ENCODE results near the gene PTPN12.

DNA sequence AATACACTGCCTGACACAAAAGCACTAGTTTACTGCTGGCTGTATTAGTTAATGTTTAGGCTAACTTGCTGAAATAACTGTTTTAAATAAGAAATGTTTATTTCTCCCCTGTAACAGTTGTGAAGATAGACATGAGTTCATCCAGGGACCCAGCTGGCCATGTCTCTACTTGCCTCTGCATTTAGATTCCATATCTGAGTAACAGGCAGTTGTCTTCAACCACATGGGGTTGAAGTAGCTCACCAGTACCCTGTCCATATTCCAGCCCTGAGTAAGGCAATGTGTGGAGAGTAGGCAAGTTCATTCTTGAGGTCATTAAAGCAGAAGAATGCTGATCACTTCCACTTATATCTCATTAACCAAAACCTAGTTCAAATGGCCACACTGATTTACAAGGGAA lies 128.1 kb downstream of the PTPN12 start:
- TF ChIP-seq, protein P1, sequence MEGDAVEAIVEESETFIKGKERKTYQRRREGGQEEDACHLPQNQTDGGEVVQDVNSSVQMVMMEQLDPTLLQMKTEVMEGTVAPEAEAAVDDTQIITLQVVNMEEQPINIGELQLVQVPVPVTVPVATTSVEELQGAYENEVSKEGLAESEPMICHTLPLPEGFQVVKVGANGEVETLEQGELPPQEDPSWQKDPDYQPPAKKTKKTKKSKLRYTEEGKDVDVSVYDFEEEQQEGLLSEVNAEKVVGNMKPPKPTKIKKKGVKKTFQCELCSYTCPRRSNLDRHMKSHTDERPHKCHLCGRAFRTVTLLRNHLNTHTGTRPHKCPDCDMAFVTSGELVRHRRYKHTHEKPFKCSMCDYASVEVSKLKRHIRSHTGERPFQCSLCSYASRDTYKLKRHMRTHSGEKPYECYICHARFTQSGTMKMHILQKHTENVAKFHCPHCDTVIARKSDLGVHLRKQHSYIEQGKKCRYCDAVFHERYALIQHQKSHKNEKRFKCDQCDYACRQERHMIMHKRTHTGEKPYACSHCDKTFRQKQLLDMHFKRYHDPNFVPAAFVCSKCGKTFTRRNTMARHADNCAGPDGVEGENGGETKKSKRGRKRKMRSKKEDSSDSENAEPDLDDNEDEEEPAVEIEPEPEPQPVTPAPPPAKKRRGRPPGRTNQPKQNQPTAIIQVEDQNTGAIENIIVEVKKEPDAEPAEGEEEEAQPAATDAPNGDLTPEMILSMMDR (IDR thresholded peaks at IDR 0.05) = no peak
- no peak for TF ChIP-seq POLR2A (IDR thresholded peaks at IDR 0.05)
